NCI-H748 treated with DMSO at 0.1 percent for 48 hours (cell line): ENCODE data around the gene KLC3.

Experiments used
- DNase-seq: peaks from one replicate; lab custom pipeline; 2025; lab: John Stamatoyannopoulos, UW

The KLC3 gene

GRCh38 chr19:45376045-45376724 lies 35.6 kb downstream of the KLC3 start:
- no peak for DNase-seq

- DNase-seq: no peak
Observed at GRCh38 chr19:45380107-45380506, 39.6 kb downstream of the KLC3 start.

GRCh38 chr19:45382426-45382825 lies 41.9 kb downstream of the KLC3 start:
- DNase-seq: no peak

GRCh38 chr19:45385392-45386221 lies 45.1 kb downstream of the KLC3 start:
- peak; percentile 11 for DNase-seq

GRCh38 chr19:45391346-45391745 lies 50.8 kb downstream of the KLC3 start:
- DNase-seq: no peak

- no peak for DNase-seq
Observed at GRCh38 chr19:45391871-45392665, 51.5 kb downstream of the KLC3 start.

- DNase-seq: no peak
Observed at GRCh38 chr19:45395821-45396617, 55.5 kb downstream of the KLC3 start.

- DNase-seq: no peak
Observed at GRCh38 chr19:45400192-45400591, 59.6 kb downstream of the KLC3 start.
